ENCODE measurements around the gene CYP2B6. TPM values are rescaled to one million over a fixed set of nuclear protein-coding genes. Genes with fewer than 3 reads are reported as not detected.
A peak's percentile ranks its signal among the peaks of the same experiment; 100 is the strongest.

The CYP2B6 gene
- total and polyA plus RNA-seq, 2 of the 13 experiments (the other 11 are each of a cell fraction or from before 2014, with no cell fraction given): 0.09 TPM; not detected in 1

- TF ChIP-seq ZNF24 (IDR thresholded peaks at IDR 0.05): peak; percentile 76; the same call in 1 of the 2 replicates
- no peak for TF ChIP-seq NFIC (IDR thresholded peaks at IDR 0.05; ENCODE audit: low read length)
- peak; percentile 19; the same call in 1 of the 2 replicates for TF ChIP-seq CBX5 (CRISPR knock-in tag; IDR thresholded peaks at IDR 0.05; ENCODE audit: borderline replicate concordance)
- peak; percentile 93 for TF ChIP-seq FOSL2 (CRISPR knock-in tag; IDR thresholded peaks at IDR 0.05)
- no peak for TF ChIP-seq FOXA1 (IDR thresholded peaks at IDR 0.05)
- 0 out of 2 replicates have a peak, but pooled peaks have one; percentile 8 for TF ChIP-seq FOXA1 (CRISPR knock-in tag; IDR thresholded peaks at IDR 0.05)
- no peak for TF ChIP-seq TFE3 (CRISPR knock-in tag; IDR thresholded peaks at IDR 0.05)
- no peak for TF ChIP-seq ZNF788 (CRISPR knock-in tag; IDR thresholded peaks at IDR 0.05; ENCODE audit: borderline replicate concordance)
- TF ChIP-seq ZSCAN31 (CRISPR knock-in tag; IDR thresholded peaks at IDR 0.05; ENCODE audit: low read depth): no peak
- TF ChIP-seq GPN1 (CRISPR knock-in tag; IDR thresholded peaks at IDR 0.05; ENCODE audit: borderline replicate concordance): no peak
- TF ChIP-seq NR2F1 (CRISPR knock-in tag; IDR thresholded peaks at IDR 0.05): no peak
- no peak for TF ChIP-seq ZNF678 (CRISPR knock-in tag; IDR thresholded peaks at IDR 0.05)
- peak; percentile 57; the same call in 1 of the 2 replicates for TF ChIP-seq ZNF12 (CRISPR knock-in tag; IDR thresholded peaks at IDR 0.05)
- no peak for TF ChIP-seq ZNF337 (CRISPR knock-in tag; IDR thresholded peaks at IDR 0.05; ENCODE audit: borderline replicate concordance, low read depth)
- TF ChIP-seq SOX13 (IDR thresholded peaks at IDR 0.05): no peak
- peak in 1 of 2 experiments; percentile 64; a peak in 2 of 4 replicates for TF ChIP-seq SOX13 (CRISPR knock-in tag; conservative IDR thresholded peaks at IDR 0.05 in 1 of 2, IDR thresholded peaks at IDR 0.05 in 1 of 2)
- no peak for TF ChIP-seq CTCF (CRISPR knock-in tag; IDR thresholded peaks at IDR 0.05)
- TF ChIP-seq ZSCAN20 (CRISPR knock-in tag; IDR thresholded peaks at IDR 0.05; ENCODE audit: borderline replicate concordance): no peak
- no peak for TF ChIP-seq ZNF713 (CRISPR knock-in tag; IDR thresholded peaks at IDR 0.05)
Observed at GRCh38 chr19:41000310-41000737, 9.2 kb downstream of the CYP2B6 start (continued).

Data from HepG2 (cell line).